ENCODE measurements around the gene ERC2. TPM values are rescaled to one million over a fixed set of nuclear protein-coding genes. Genes with fewer than 3 reads are reported as not detected.

ERC2 gene
- total and polyA plus RNA-seq, 2 donors (not counting 3 experiments of a cell fraction or from before 2014, with no cell fraction given) = 5.6 to 15.5 TPM

DNA sequence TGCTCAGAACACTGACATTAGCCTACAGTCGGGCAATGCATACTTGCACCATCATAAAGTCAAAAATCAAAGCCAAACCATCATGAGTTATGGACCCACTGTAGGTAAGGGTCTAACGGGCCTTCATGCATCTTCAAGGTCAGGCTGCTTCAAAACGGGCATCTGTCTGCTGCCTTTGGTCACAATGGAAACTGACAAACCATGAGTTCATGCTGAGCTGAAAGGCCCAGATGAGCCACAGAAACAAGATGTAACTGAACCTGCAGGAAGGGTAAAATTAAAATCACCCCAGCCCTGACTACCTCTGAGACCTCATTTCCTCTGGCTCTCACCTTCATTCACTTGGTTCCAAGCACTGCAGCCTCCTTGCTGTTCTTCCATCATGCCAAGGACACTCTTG lies 143.8 kb downstream of the ERC2 start:
- FAIRE-seq (no peak), DNase-seq (ENCODE audit: low read depth, low spot score) (no peak)
- Histone ChIP-seq H3K27me3 (ENCODE audit: control insufficient read depth in 2 of 2, insufficient read depth in 2 of 2, low read length in 2 of 2) (no peaks in the 10 kb centered on the region), H3K9me3 (replicated peaks; ENCODE audit: control insufficient read depth, insufficient read depth, low read length) (no peaks in the 10 kb centered on the region), H3K36me3 (ENCODE audit: control insufficient read depth in 2 of 2, extremely low read depth in 1 of 2, insufficient read depth in 2 of 2, low read length in 2 of 2) (no peaks in the 10 kb centered on the region), H4K20me1 (replicated peaks; ENCODE audit: control insufficient read depth, extremely low read depth, insufficient read depth, low read length) (no peaks in the 10 kb centered on the region), H3K4me3 (replicated peaks in 1 of 3; ENCODE audit: insufficient read depth in 1 of 3, low read depth in 1 of 3, low read length in 3 of 3) (no peak overlapping the region), H3K79me2 (ENCODE audit: control insufficient read depth, insufficient read depth, low read length) (no peaks in the 10 kb centered on the region), H3K4me1 (ENCODE audit: control insufficient read depth, extremely low read depth, insufficient read depth, low read length) (peaks cover 17% of the 10 kb centered on the region), H3K9ac (replicated peaks; ENCODE audit: extremely low read depth, insufficient read depth, low read length) (no peak overlapping the region), H3K27ac (ENCODE audit: insufficient read depth, low read depth, low read length) (no peak overlapping the region), H2AFZ (ENCODE audit: low read depth, low read length) (no peak overlapping the region), H3K4me2 (ENCODE audit: insufficient read depth, low read length) (no peak overlapping the region), H3K9me1 (replicated peaks; ENCODE audit: control insufficient read depth, extremely low read depth, insufficient read depth, low read length) (no peaks in the 10 kb centered on the region)
- ChIA-PET CTCF (interaction anchor here (1.2 to 2.0 kb wide), 5 partner anchors 16 to 73 kb away, joined by 3 to 13 read pairs (median 7); no protein-coding TSS in a partner anchor), POLR2A (no interaction called here)
- no TSS peak for BruUV-seq (replicated peaks)
- intact Hi-C loops (cut with micrococcal nuclease) (no loop called here), dilution Hi-C loops (cut with MboI; ENCODE audit: extremely low pct_ligation_motif_present, low sequenced_read_pairs) (no loop called here)
- TF ChIP-seq EZH2 (IDR thresholded peaks at IDR 0.05; ENCODE audit: borderline replicate concordance, low read depth, low read length, severe bottlenecking) = no peak
- TF ChIP-seq, protein P1, sequence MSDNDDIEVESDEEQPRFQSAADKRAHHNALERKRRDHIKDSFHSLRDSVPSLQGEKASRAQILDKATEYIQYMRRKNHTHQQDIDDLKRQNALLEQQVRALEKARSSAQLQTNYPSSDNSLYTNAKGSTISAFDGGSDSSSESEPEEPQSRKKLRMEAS (IDR thresholded peaks at IDR 0.05; ENCODE audit: insufficient read depth, insufficient read length) = no peak
- no peak for TF ChIP-seq JUN (IDR thresholded peaks at IDR 0.05; ENCODE audit: borderline replicate concordance, insufficient read depth, insufficient read length, low read depth)

DNA sequence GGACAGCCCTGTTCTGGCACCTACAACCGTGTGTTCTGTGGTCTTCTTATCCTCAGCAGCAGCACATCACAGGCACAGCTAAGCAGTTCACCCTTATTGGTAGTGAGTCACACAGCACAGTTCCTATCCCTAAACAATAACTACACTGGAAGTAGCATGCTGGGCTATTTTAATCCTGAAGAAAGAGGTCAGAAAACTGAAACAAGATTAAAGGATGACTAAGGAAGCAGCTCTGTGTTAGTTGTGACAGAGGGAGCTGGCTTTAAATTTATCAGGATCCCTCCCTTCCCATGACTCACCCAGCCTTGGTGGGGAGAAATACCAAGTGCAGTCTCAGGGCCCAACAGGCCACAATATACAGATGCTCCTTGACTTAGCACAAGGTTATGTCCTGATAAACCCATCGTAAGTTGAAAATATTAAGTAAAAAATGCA lies 144.3 kb downstream of the ERC2 start:
- DNase-seq (ENCODE audit: low read depth, low spot score) (peak; percentile 78), FAIRE-seq (peak; percentile 95)
- H3K4me1 ChIP-seq (ENCODE audit: control insufficient read depth, extremely low read depth, insufficient read depth, low read length) = peaks cover 17% of the 10 kb centered on the region
- no peaks in the 10 kb centered on the region for H3K9me3 ChIP-seq (replicated peaks; ENCODE audit: control insufficient read depth, insufficient read depth, low read length)
- H2AFZ ChIP-seq (ENCODE audit: low read depth, low read length) = no peak overlapping the region
- ChIA-PET POLR2A (no interaction called here), CTCF (interaction anchor here (1.1 to 2.0 kb wide), 6 partner anchors 9 to 73 kb away, joined by 3 to 13 read pairs (median 6); no protein-coding TSS in a partner anchor)
- no peak for TF ChIP-seq POLR2A (IDR thresholded peaks at IDR 0.05; ENCODE audit: low read depth, low read length)
- peak; percentile 24 for TF ChIP-seq POLR2AphosphoS5 (IDR thresholded peaks at IDR 0.05; ENCODE audit: insufficient read depth, low read depth, low read length)
- TF ChIP-seq FOS (IDR thresholded peaks at IDR 0.05; ENCODE audit: borderline replicate concordance, insufficient read depth, low read length) = peak; percentile 93
- TF ChIP-seq, protein P1 (IDR thresholded peaks at IDR 0.05; ENCODE audit: insufficient read depth, insufficient read length) = no peak
- TF ChIP-seq JUN (IDR thresholded peaks at IDR 0.05; ENCODE audit: borderline replicate concordance, insufficient read depth, insufficient read length, low read depth) = peak; percentile 57
- TF ChIP-seq GATA2 (IDR thresholded peaks at IDR 0.05; ENCODE audit: insufficient read depth, insufficient read length, low read depth, low read length) = peak; percentile 39
- dilution Hi-C loops (cut with MboI; ENCODE audit: extremely low pct_ligation_motif_present, low sequenced_read_pairs) (no loop called here), intact Hi-C loops (cut with micrococcal nuclease) (loop anchor here (1.0 kb wide), 1 partner anchor 19 kb away; no protein-coding TSS in a partner anchor)
- no peaks in the 10 kb centered on the region for H3K36me3 ChIP-seq (ENCODE audit: control insufficient read depth in 2 of 2, extremely low read depth in 1 of 2, insufficient read depth in 2 of 2, low read length in 2 of 2)
- no peaks in the 10 kb centered on the region for H4K20me1 ChIP-seq (replicated peaks; ENCODE audit: control insufficient read depth, extremely low read depth, insufficient read depth, low read length)
- H3K9me1 ChIP-seq (replicated peaks; ENCODE audit: control insufficient read depth, extremely low read depth, insufficient read depth, low read length) = no peaks in the 10 kb centered on the region
- H3K4me2 ChIP-seq (ENCODE audit: insufficient read depth, low read length) = no peak overlapping the region
- H3K27ac ChIP-seq (ENCODE audit: insufficient read depth, low read depth, low read length) = peak overlapping the region; percentile 20
- no TSS peak for BruUV-seq (replicated peaks)
- no peak overlapping the region for H3K4me3 ChIP-seq (replicated peaks in 1 of 3; ENCODE audit: insufficient read depth in 1 of 3, low read depth in 1 of 3, low read length in 3 of 3)
- no peak overlapping the region for H3K9ac ChIP-seq (replicated peaks; ENCODE audit: extremely low read depth, insufficient read depth, low read length)
- no peaks in the 10 kb centered on the region for H3K79me2 ChIP-seq (ENCODE audit: control insufficient read depth, insufficient read depth, low read length)
- H3K27me3 ChIP-seq (ENCODE audit: control insufficient read depth in 2 of 2, insufficient read depth in 2 of 2, low read length in 2 of 2) = no peaks in the 10 kb centered on the region
